Fibroblast of lung (primary cell): ENCODE data around the gene WHAMM.

Experiments
- EZH2 ChIP-seq: IDR thresholded peaks from 2 replicates; pipeline ENCODE4 v1.5.1; 2012; ENCODE audit warnings: low read length, control low read depth, mild to moderate bottlenecking; ENCODE audit errors: missing control alignments
- TF ChIP-seq, protein P1 (sequence below), 2 donors: IDR thresholded peaks in 1 of 2; conservative IDR thresholded peaks in 1 of 2; 1 replicate in 1 of 2; 2 replicates in 1 of 2; pipeline ENCODE4 v1.5.1; 2011 to 2012; ENCODE audit warnings: low read length in 2 of 2, control low read depth in 1 of 2, inconsistent platforms in 1 of 2, low read depth in 1 of 2, mild to moderate bottlenecking in 1 of 2

GRCh38 chr15:82854554-82854953 is 45.1 kb downstream of the WHAMM start:
- TF ChIP-seq, protein P1, sequence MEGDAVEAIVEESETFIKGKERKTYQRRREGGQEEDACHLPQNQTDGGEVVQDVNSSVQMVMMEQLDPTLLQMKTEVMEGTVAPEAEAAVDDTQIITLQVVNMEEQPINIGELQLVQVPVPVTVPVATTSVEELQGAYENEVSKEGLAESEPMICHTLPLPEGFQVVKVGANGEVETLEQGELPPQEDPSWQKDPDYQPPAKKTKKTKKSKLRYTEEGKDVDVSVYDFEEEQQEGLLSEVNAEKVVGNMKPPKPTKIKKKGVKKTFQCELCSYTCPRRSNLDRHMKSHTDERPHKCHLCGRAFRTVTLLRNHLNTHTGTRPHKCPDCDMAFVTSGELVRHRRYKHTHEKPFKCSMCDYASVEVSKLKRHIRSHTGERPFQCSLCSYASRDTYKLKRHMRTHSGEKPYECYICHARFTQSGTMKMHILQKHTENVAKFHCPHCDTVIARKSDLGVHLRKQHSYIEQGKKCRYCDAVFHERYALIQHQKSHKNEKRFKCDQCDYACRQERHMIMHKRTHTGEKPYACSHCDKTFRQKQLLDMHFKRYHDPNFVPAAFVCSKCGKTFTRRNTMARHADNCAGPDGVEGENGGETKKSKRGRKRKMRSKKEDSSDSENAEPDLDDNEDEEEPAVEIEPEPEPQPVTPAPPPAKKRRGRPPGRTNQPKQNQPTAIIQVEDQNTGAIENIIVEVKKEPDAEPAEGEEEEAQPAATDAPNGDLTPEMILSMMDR (conservative IDR thresholded peaks at IDR 0.05 in 1 of 2, IDR thresholded peaks at IDR 0.05 in 1 of 2; ENCODE audit: low read depth in 1 of 2, low read length in 2 of 2): no peak
- TF ChIP-seq EZH2: no peak
